SHP77 treated with DMSO at 0.1 percent for 48 hours (cell line): ENCODE data around the gene BRI3.
A peak's percentile ranks its signal among the peaks of the same experiment; 100 is the strongest.

Experiments
- DNase-seq: peaks from one replicate; lab custom pipeline; 2025; lab: John Stamatoyannopoulos, UW

BRI3 gene

GRCh38 chr7:98287486-98287959, 6.0 kb downstream of the BRI3 start:
- DNase-seq: no peak

GRCh38 chr7:98288064-98288823, 6.8 kb downstream of the BRI3 start:
- DNase-seq: no peak

GRCh38 chr7:98289333-98289875, 7.9 kb downstream of the BRI3 start:
- no peak for DNase-seq

- DNase-seq: no peak
These were observed 10.2 kb downstream of the BRI3 start for GRCh38 chr7:98291717-98292116.

- DNase-seq: no peak
These were observed 11.8 kb downstream of the BRI3 start for GRCh38 chr7:98293265-98293664.

- no peak for DNase-seq
These were observed 12.3 kb downstream of the BRI3 start for GRCh38 chr7:98293746-98294145.

GRCh38 chr7:98294326-98294725, 12.8 kb downstream of the BRI3 start:
- no peak for DNase-seq

GRCh38 chr7:98294798-98295382, 13.4 kb downstream of the BRI3 start:
- peak; percentile 11 for DNase-seq

- no peak for DNase-seq
These were observed 14.1 kb downstream of the BRI3 start for GRCh38 chr7:98295467-98296192.

- no peak for DNase-seq
These were observed 15.3 kb downstream of the BRI3 start for GRCh38 chr7:98296833-98297232.

GRCh38 chr7:98297626-98298286, 16.3 kb downstream of the BRI3 start:
- no peak for DNase-seq

GRCh38 chr7:98300595-98301372, 19.3 kb downstream of the BRI3 start:
- no peak for DNase-seq

GRCh38 chr7:98301693-98302470, 20.4 kb downstream of the BRI3 start:
- no peak for DNase-seq

GRCh38 chr7:98303176-98303865, 21.8 kb downstream of the BRI3 start:
- DNase-seq: no peak

- no peak for DNase-seq
These were observed 22.4 kb downstream of the BRI3 start for GRCh38 chr7:98303906-98304305.

- no peak for DNase-seq
These were observed 24.6 kb downstream of the BRI3 start for GRCh38 chr7:98305951-98306535.

GRCh38 chr7:98307971-98308466, 26.5 kb downstream of the BRI3 start:
- DNase-seq: no peak

- DNase-seq: no peak
These were observed 28.1 kb downstream of the BRI3 start for GRCh38 chr7:98309566-98309965.

- no peak for DNase-seq
These were observed 30.7 kb downstream of the BRI3 start for GRCh38 chr7:98312201-98312600.
